Caco-2 (cell line): ENCODE results near the gene A2M. TPM values are rescaled to one million over a fixed set of nuclear protein-coding genes. Genes with fewer than 3 reads are reported as not detected.

Source experiments
- BruUV-seq: library from RNA; stranded (reverse); fragments of 400-500 nt; replicated peaks from 2 replicates; lab custom pipeline; 2021; lab: Mats Ljungman, UMichigan
- CTCF ChIA-PET: fragments of 300-600 bp; sonication (Branson Sonifier 250); formaldehyde crosslinking; loops from one replicate; lab custom pipeline; 2022; ENCODE audit warnings: antibody characterized with exemption; lab: Charles Lee
- POLR2A ChIA-PET: fragments of 300-600 bp; sonication (Branson Sonifier 250); formaldehyde crosslinking; loops from one replicate; lab custom pipeline; 2022; ENCODE audit warnings: antibody characterized with exemption; lab: Charles Lee
- DNase-seq, 2 experiments: peaks; one replicate each; pipeline versions ENCODE4 v3.0.0 to v3.0.0-alpha.2; 2020 to 2022
- H3K27me3 ChIP-seq: replicated peaks from 2 replicates; pipeline ENCODE4 v1.6.0; 2011; ENCODE audit warnings: low read length; ENCODE audit not compliant: control insufficient read depth, insufficient read depth
- H3K36me3 ChIP-seq: 2 replicates; pipeline ENCODE4 v1.5.1; 2011; ENCODE audit warnings: low read length; ENCODE audit not compliant: control insufficient read depth, insufficient read depth
- H3K4me1 ChIP-seq: fragments of 250-450 bp; sonication (Bioruptor Pico); 2 replicates; pipeline ENCODE4 v1.5.1; 2020; ENCODE audit warnings: mild to moderate bottlenecking
- H3K4me3 ChIP-seq: 2 replicates; pipeline ENCODE4 v1.5.1; 2011; ENCODE audit warnings: low read depth, mild to moderate bottlenecking, control low read depth, low read length
- H3K9me3 ChIP-seq: fragments of 250-450 bp; sonication (Bioruptor Pico); 2 replicates; pipeline ENCODE4 v1.5.1; 2020; ENCODE audit warnings: mild to moderate bottlenecking, moderate library complexity
- H3K27ac Mint-ChIP-seq: one replicate; pipeline ENCODE4 v1.8.0; 2022; ENCODE audit warnings: mixed read lengths; ENCODE audit not compliant: unreplicated experiment
- H3K27me3 Mint-ChIP-seq: one replicate; pipeline ENCODE4 v1.8.0; 2022; ENCODE audit warnings: mixed read lengths; ENCODE audit not compliant: insufficient read depth, unreplicated experiment
- H3K36me3 Mint-ChIP-seq: one replicate; pipeline ENCODE4 v1.8.0; 2022; ENCODE audit warnings: mild to moderate bottlenecking, mixed read lengths; ENCODE audit not compliant: insufficient read depth, unreplicated experiment
- H3K4me1 Mint-ChIP-seq: one replicate; pipeline ENCODE4 v1.8.0; 2022; ENCODE audit warnings: low read depth, mixed read lengths; ENCODE audit not compliant: unreplicated experiment
- H3K4me3 Mint-ChIP-seq: one replicate; pipeline ENCODE4 v1.8.0; 2022; ENCODE audit warnings: mild to moderate bottlenecking, moderate library complexity, mixed read lengths; ENCODE audit not compliant: unreplicated experiment
- H3K9me3 Mint-ChIP-seq: one replicate; pipeline ENCODE4 v1.8.0; 2022; ENCODE audit warnings: mixed read lengths; ENCODE audit not compliant: unreplicated experiment
- intact Hi-C: fragments of 100-400 bp; cut with micrococcal nuclease; formaldehyde crosslinking; loops from one replicate; pipeline ENCODE4 v1.10.0; 2022; ENCODE audit not compliant: unreplicated experiment
- total RNA-seq: library from RNA; stranded (reverse); gene quantifications from 2 replicates; pipeline ENCODE4 v1.2.3, GENCODE V29; 2022
- TF ChIP-seq, protein P1 (sequence below), 2 experiments: fragments of 200-600 bp in 1 of 2; IDR thresholded peaks; 1 replicate in 1 of 2; 2 replicates in 1 of 2; pipeline versions ENCODE4 v1.5.1 to v1.8.0; 2011 to 2022; ENCODE audit warnings: antibody characterized with exemption in 1 of 2, control low read depth in 1 of 2, inconsistent platforms in 1 of 2, low read depth in 1 of 2, low read length in 1 of 2, mild to moderate bottlenecking in 1 of 2, moderate library complexity in 1 of 2; ENCODE audit not compliant: insufficient read depth in 1 of 2, severe bottlenecking in 1 of 2, unreplicated experiment in 1 of 2

The A2M gene
- total RNA-seq, 1 experiment from 2014 or later, result 1.00 TPM

DNA sequence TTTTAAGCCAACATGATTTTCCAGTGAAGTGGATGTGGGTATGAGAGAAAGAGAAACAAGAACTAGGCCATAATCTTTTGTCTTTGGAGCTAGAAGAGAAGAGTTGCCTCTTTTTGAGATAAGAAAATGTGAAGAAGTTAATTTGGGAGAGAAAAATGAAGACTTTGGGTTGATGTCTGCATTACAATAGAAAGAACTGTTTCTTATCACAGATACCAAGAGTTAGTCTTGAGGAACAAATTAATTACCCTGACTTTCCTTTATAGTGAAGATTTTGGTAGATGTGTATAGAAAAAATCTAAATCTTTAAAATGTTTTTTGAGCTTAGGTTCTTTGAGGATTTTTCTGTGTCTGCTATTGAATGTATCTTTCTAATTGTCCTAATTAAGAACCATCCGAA is 4.2 kb downstream of the A2M start:
- intact Hi-C loops, result loop anchor here (5.0 kb wide), 1 partner anchor 39 kb away; no protein-coding TSS in a partner anchor
- H3K27ac Mint-ChIP-seq, result no peak overlapping the region
- CTCF ChIA-PET, result interaction anchor here (0.6 kb wide), 1 partner anchor 47 kb away, joined by 3 read pairs; no protein-coding TSS in a partner anchor

DNA sequence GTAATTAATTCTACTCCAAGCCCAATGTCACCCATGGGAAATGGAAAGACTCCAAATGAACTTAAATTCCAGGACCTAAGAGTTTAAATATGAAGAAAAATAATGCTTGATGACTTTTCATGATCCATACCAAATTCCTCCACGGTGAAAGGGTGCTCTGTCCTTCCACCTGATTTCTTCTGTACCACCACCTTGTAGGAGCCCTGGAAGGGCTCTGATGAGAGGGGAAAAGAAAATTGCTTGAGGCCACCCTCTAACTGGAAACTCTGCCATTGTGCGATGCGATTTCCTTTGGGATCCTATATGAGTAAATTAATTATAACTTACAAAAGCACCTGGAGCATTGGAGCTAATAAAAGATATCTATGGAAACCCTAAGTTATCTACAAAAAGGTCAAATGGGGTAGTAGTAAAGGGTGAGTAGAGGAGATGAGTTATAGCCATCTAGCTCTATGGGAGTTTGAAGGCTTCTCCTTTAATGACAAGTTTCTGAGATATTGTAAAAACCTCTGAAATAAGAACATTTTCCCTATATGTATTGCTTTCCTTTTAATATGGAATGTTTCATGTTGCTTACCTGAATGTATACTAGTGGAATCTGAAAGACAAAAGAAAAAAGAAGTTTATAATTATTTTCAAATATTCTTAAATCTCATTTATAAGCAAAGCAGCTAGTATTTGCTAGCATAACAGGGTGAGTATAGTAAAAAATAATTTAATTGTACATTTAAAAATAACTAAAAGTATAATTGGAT is 5.8 kb downstream of the A2M start:
- no peaks in the 10 kb centered on the region for H3K27me3 Mint-ChIP-seq
- no peak overlapping the region for H3K27ac Mint-ChIP-seq
- TF ChIP-seq, protein P1, sequence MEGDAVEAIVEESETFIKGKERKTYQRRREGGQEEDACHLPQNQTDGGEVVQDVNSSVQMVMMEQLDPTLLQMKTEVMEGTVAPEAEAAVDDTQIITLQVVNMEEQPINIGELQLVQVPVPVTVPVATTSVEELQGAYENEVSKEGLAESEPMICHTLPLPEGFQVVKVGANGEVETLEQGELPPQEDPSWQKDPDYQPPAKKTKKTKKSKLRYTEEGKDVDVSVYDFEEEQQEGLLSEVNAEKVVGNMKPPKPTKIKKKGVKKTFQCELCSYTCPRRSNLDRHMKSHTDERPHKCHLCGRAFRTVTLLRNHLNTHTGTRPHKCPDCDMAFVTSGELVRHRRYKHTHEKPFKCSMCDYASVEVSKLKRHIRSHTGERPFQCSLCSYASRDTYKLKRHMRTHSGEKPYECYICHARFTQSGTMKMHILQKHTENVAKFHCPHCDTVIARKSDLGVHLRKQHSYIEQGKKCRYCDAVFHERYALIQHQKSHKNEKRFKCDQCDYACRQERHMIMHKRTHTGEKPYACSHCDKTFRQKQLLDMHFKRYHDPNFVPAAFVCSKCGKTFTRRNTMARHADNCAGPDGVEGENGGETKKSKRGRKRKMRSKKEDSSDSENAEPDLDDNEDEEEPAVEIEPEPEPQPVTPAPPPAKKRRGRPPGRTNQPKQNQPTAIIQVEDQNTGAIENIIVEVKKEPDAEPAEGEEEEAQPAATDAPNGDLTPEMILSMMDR (IDR thresholded peaks at IDR 0.05; ENCODE audit: insufficient read depth in 1 of 2, low read depth in 1 of 2, low read length in 1 of 2, severe bottlenecking in 1 of 2, unreplicated experiment in 1 of 2), result no peak
- intact Hi-C loops, result loop anchor here (5.0 kb wide), 1 partner anchor 38 kb away; no protein-coding TSS in a partner anchor
- H3K27me3 ChIP-seq, result no peaks in the 10 kb centered on the region
- ChIA-PET POLR2A (no interaction called here), CTCF (no interaction called here)
- H3K4me1 Mint-ChIP-seq, result no peaks in the 10 kb centered on the region
- H3K4me1 ChIP-seq, result peaks cover 7% of the 10 kb centered on the region
- BruUV-seq, result no TSS peak
- no peaks in the 10 kb centered on the region for H3K9me3 ChIP-seq
- no peaks in the 10 kb centered on the region for H3K36me3 ChIP-seq
- no peaks in the 10 kb centered on the region for H3K36me3 Mint-ChIP-seq
- H3K4me3 Mint-ChIP-seq, result no peak overlapping the region
- no peak for DNase-seq
- no peak overlapping the region for H3K4me3 ChIP-seq
- peaks cover 20% of the 10 kb centered on the region for H3K9me3 Mint-ChIP-seq

More for the DNA sequence above, 4.2 kb downstream of the A2M start:
- H3K27me3 ChIP-seq, result no peaks in the 10 kb centered on the region
- no peak overlapping the region for H3K4me3 ChIP-seq
- no TSS peak for BruUV-seq
- H3K4me3 Mint-ChIP-seq, result no peak overlapping the region
- no peaks in the 10 kb centered on the region for H3K36me3 ChIP-seq
- H3K27me3 Mint-ChIP-seq, result no peaks in the 10 kb centered on the region
- H3K4me1 Mint-ChIP-seq, result no peaks in the 10 kb centered on the region
- POLR2A ChIA-PET, result no interaction called here
- H3K9me3 Mint-ChIP-seq, result peaks cover 20% of the 10 kb centered on the region
- H3K36me3 Mint-ChIP-seq, result no peaks in the 10 kb centered on the region
- peaks cover 7% of the 10 kb centered on the region for H3K4me1 ChIP-seq
- TF ChIP-seq, protein P1 (IDR thresholded peaks at IDR 0.05; ENCODE audit: insufficient read depth in 1 of 2, low read depth in 1 of 2, low read length in 1 of 2, severe bottlenecking in 1 of 2, unreplicated experiment in 1 of 2), result no peak
- no peaks in the 10 kb centered on the region for H3K9me3 ChIP-seq
- no peak for DNase-seq

DNA sequence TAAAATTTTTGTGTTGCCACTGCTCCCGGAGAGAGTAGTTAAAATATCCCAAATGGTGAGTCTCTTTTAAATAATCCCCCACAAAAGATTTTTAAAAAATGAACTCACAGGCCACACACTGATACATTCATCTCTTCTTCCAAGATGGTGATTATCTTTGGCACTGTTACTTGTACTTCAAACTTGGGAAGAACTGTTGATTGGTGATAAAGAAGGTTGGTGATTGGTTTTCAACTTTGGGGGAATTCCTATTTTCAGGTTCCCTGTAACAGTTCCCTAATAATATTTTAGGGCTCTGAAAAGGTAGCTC is 6.6 kb downstream of the A2M start:
- DNase-seq, result no peak
- Histone ChIP-seq H3K27me3 (no peaks in the 10 kb centered on the region), H3K4me3 (no peak overlapping the region), H3K9me3 (no peaks in the 10 kb centered on the region), H3K4me1 (peaks cover 7% of the 10 kb centered on the region), H3K36me3 (no peaks in the 10 kb centered on the region)
- CTCF ChIA-PET, result no interaction called here
- H3K36me3 Mint-ChIP-seq, result no peaks in the 10 kb centered on the region
- no peak overlapping the region for H3K4me3 Mint-ChIP-seq
- peaks cover 20% of the 10 kb centered on the region for H3K9me3 Mint-ChIP-seq
- TF ChIP-seq, protein P1 (IDR thresholded peaks at IDR 0.05; ENCODE audit: insufficient read depth in 1 of 2, low read depth in 1 of 2, low read length in 1 of 2, severe bottlenecking in 1 of 2, unreplicated experiment in 1 of 2), result no peak
- no peak overlapping the region for H3K27ac Mint-ChIP-seq
- intact Hi-C loops, result no loop called here
- no peaks in the 10 kb centered on the region for H3K4me1 Mint-ChIP-seq
- POLR2A ChIA-PET, result no interaction called here
- no peaks in the 10 kb centered on the region for H3K27me3 Mint-ChIP-seq
- no TSS peak for BruUV-seq
